Mesenchymal stem cell (in vitro differentiated cells and primary cell): ENCODE results near the gene ECD.

Source experiments
- DNase-seq: peaks from one replicate; pipeline ENCODE4 v3.0.0-alpha.2; 2013
- H2AFZ ChIP-seq: one replicate; pipeline ENCODE4 v1.6.1; 2013; ENCODE audit warnings: low read depth, mild to moderate bottlenecking, control low read depth, inconsistent platforms, low read length, moderate library complexity
- H2AK5ac ChIP-seq: 2 replicates; pipeline ENCODE4 v1.6.1; 2013; ENCODE audit warnings: low read length, moderate library complexity, mild to moderate bottlenecking, inconsistent platforms; ENCODE audit not compliant: severe bottlenecking
- H2BK120ac ChIP-seq: one replicate; pipeline ENCODE4 v1.6.1; 2013; ENCODE audit warnings: low read depth, mild to moderate bottlenecking, inconsistent platforms, low read length, moderate library complexity
- H2BK12ac ChIP-seq, 2 experiments: one replicate each; pipeline ENCODE4 v1.6.1; 2013; ENCODE audit warnings: inconsistent platforms in 2 of 2, low read length in 2 of 2, mild to moderate bottlenecking in 2 of 2, moderate library complexity in 2 of 2, control low read depth in 1 of 2
- H2BK15ac ChIP-seq: one replicate; pipeline ENCODE4 v1.6.1; 2013; ENCODE audit warnings: mild to moderate bottlenecking, low read depth, inconsistent platforms; ENCODE audit not compliant: poor library complexity, severe bottlenecking
- H2BK5ac ChIP-seq: 2 replicates; pipeline ENCODE4 v1.6.1; 2013; ENCODE audit warnings: low read depth, mild to moderate bottlenecking, low read length, control low read depth, inconsistent platforms; ENCODE audit not compliant: poor library complexity, severe bottlenecking
- H3K14ac ChIP-seq, 2 experiments: one replicate each; pipeline ENCODE4 v1.6.1; 2013; ENCODE audit warnings: inconsistent platforms in 2 of 2, low read length in 2 of 2, control low read depth in 1 of 2, mild to moderate bottlenecking in 1 of 2, moderate library complexity in 1 of 2
- H3K18ac ChIP-seq, 2 experiments: one replicate each; pipeline ENCODE4 v1.6.1; 2013; ENCODE audit warnings: inconsistent platforms in 2 of 2, low read length in 2 of 2, control low read depth in 1 of 2, low read depth in 1 of 2, mild to moderate bottlenecking in 1 of 2
- H3K23ac ChIP-seq, 2 experiments: one replicate each; pipeline ENCODE4 v1.6.1; 2013; ENCODE audit warnings: inconsistent platforms in 2 of 2, low read length in 2 of 2, mild to moderate bottlenecking in 2 of 2, moderate library complexity in 2 of 2, control low read depth in 1 of 2
- H3K27ac ChIP-seq: 2 replicates; pipeline ENCODE4 v1.5.1; 2013; ENCODE audit warnings: mild to moderate bottlenecking, moderate library complexity, low read length, control low read depth, inconsistent platforms; ENCODE audit not compliant: poor library complexity, severe bottlenecking
- H3K27me3 ChIP-seq, 2 experiments: 2 replicates each; pipeline versions ENCODE4 v1.6.1 to v1.7.0; 2013; ENCODE audit warnings: low read length in 2 of 2, mild to moderate bottlenecking in 2 of 2, moderate library complexity in 2 of 2, control low read depth in 1 of 2, inconsistent platforms in 1 of 2; ENCODE audit not compliant: control insufficient read depth in 1 of 2, insufficient read depth in 1 of 2
- H3K36me3 ChIP-seq, 2 experiments: 2 replicates each; pipeline versions ENCODE4 v1.6.1 to v1.7.0; 2013; ENCODE audit warnings: low read length in 2 of 2, control low read depth in 1 of 2, inconsistent platforms in 1 of 2, low read depth in 1 of 2, mild to moderate bottlenecking in 1 of 2; ENCODE audit not compliant: insufficient read depth in 2 of 2, control insufficient read depth in 1 of 2
- H3K4ac ChIP-seq, 2 experiments: one replicate each; pipeline ENCODE4 v1.6.1; 2013; ENCODE audit warnings: inconsistent platforms in 2 of 2, low read length in 2 of 2, mild to moderate bottlenecking in 2 of 2, moderate library complexity in 2 of 2, control low read depth in 1 of 2, low read depth in 1 of 2
- H3K4me1 ChIP-seq: 2 replicates; pipeline ENCODE4 v1.6.1; 2013; ENCODE audit warnings: low read depth, low read length, control low read depth; ENCODE audit not compliant: control insufficient read depth, insufficient read depth
- H3K4me2 ChIP-seq: 2 replicates; pipeline ENCODE4 v1.6.1; 2013; ENCODE audit warnings: low read length, mild to moderate bottlenecking, inconsistent platforms; ENCODE audit not compliant: poor library complexity, severe bottlenecking
- H3K4me3 ChIP-seq, 2 experiments: 2 replicates each; pipeline versions ENCODE4 v1.5.1 to v1.7.0; 2013; ENCODE audit warnings: low read length in 2 of 2, mild to moderate bottlenecking in 2 of 2, control low read depth in 1 of 2, low read depth in 1 of 2; ENCODE audit not compliant: insufficient read depth in 1 of 2
- H3K79me1 ChIP-seq: replicated peaks from 2 replicates; pipeline ENCODE4 v1.6.1; 2013; ENCODE audit warnings: mild to moderate bottlenecking, control low read depth, low read length, inconsistent platforms; ENCODE audit not compliant: poor library complexity, severe bottlenecking
- H3K9ac ChIP-seq: 2 replicates; pipeline ENCODE4 v1.7.0; 2013; ENCODE audit warnings: mild to moderate bottlenecking, low read length, moderate library complexity
- H3K9me3 ChIP-seq: 2 replicates; pipeline ENCODE4 v1.7.0; 2013; ENCODE audit warnings: mild to moderate bottlenecking, low read length; ENCODE audit not compliant: control insufficient read depth
- H4K8ac ChIP-seq: one replicate; pipeline ENCODE4 v1.6.1; 2013; ENCODE audit warnings: inconsistent platforms, mild to moderate bottlenecking, low read length, moderate library complexity
- H4K91ac ChIP-seq: one replicate; pipeline ENCODE4 v1.6.1; 2013; ENCODE audit warnings: mild to moderate bottlenecking, low read length, inconsistent platforms
- WGBS: methylation state at CpG from one replicate; pipeline ENCODE4 v1.1.7; 2013; ENCODE audit warnings: mixed read lengths; 5-methylcytosine and 5-hydroxymethylcytosine counted together

The ECD gene

DNA sequence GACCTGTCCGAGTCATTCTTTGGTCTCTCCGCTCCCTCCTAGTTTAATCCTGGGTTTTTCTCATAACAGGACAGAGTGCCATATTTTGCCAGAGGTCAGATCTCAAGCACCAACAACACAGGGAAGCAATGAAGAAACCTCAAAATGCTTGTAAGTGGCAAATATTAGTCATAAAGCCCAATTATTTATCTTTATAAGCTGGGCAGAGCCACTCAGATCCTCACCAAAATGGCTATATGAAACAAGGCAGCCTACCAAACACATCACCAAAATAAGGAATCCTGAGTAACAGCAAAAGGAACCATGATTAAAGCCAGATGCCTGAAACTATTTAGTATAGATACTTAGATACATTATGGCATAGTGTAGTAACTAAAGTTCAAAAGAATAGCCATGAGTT is 4.7 kb downstream of the ECD start:
- H4K91ac ChIP-seq: no peak overlapping the region
- H3K9ac ChIP-seq: peak overlapping the region; percentile 78
- no peak overlapping the region for H3K23ac ChIP-seq
- no peaks in the 10 kb centered on the region for H3K4me1 ChIP-seq
- H2BK12ac ChIP-seq: no peak overlapping the region
- H3K18ac ChIP-seq: no peak overlapping the region
- no peak overlapping the region for H2BK15ac ChIP-seq
- no peak overlapping the region for H3K4ac ChIP-seq
- H2BK5ac ChIP-seq: no peak overlapping the region
- H3K14ac ChIP-seq: no peak overlapping the region
- H4K8ac ChIP-seq: no peak overlapping the region
- H2BK120ac ChIP-seq: no peak overlapping the region
- DNase-seq: no peak
- H3K79me1 ChIP-seq: peaks cover 11% of the 10 kb centered on the region
- H2AFZ ChIP-seq: no peak overlapping the region
- H3K27me3 ChIP-seq: no peaks in the 10 kb centered on the region
- peaks cover 7 to 45% of the 10 kb centered on the region in 2 experiments for H3K36me3 ChIP-seq
- no peak overlapping the region for H2AK5ac ChIP-seq
- H3K4me2 ChIP-seq: no peak overlapping the region
- H3K27ac ChIP-seq: no peak overlapping the region
- 100% methylated on average over 2 of the region's 2 CpGs for WGBS
- peaks cover 8% of the 10 kb centered on the region for H3K9me3 ChIP-seq
- H3K4me3 ChIP-seq: peak overlapping the region in 1 of 2 experiments; percentile 25

DNA sequence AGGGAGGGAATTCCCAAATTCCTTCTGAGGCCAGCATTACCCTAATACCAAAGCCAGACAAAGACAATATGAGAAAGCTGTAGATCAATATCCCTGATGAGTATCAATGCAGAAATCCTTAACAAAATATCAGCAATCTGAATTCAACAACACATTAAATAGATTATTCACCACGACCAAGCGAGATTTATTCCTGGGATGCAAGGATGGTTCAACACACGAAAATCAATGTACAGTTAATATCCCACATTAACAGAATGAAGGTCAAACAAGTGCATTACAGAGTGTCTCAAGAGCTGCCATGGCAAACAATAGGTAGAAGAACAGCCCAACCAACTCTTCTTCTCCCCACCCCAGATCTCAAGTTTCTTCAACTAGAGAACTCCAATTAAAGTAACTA is 6.1 kb downstream of the ECD start:
- H3K4me1 ChIP-seq: no peaks in the 10 kb centered on the region
- peaks cover 8% of the 10 kb centered on the region for H3K9me3 ChIP-seq
- no peak for DNase-seq
- no peak overlapping the region for H2AK5ac ChIP-seq
- H3K27me3 ChIP-seq: no peaks in the 10 kb centered on the region
- H2BK12ac ChIP-seq: no peak overlapping the region
- peaks cover 13% of the 10 kb centered on the region for H3K79me1 ChIP-seq
- peak overlapping the region; percentile 78 for H3K9ac ChIP-seq
- H3K4me3 ChIP-seq: no peak overlapping the region
- H3K4ac ChIP-seq: no peak overlapping the region
- H3K27ac ChIP-seq: no peak overlapping the region
- H3K36me3 ChIP-seq: peaks cover 10 to 55% of the 10 kb centered on the region in 2 experiments
- H2BK120ac ChIP-seq: no peak overlapping the region
- WGBS: 97% methylated on average over 3 of the region's 3 CpGs
- H4K8ac ChIP-seq: no peak overlapping the region
- no peak overlapping the region for H3K4me2 ChIP-seq
- H3K18ac ChIP-seq: no peak overlapping the region
- no peak overlapping the region for H3K14ac ChIP-seq
- H2BK15ac ChIP-seq: no peak overlapping the region
- no peak overlapping the region for H3K23ac ChIP-seq
- no peak overlapping the region for H4K91ac ChIP-seq
- no peak overlapping the region for H2AFZ ChIP-seq
- H2BK5ac ChIP-seq: no peak overlapping the region

DNA sequence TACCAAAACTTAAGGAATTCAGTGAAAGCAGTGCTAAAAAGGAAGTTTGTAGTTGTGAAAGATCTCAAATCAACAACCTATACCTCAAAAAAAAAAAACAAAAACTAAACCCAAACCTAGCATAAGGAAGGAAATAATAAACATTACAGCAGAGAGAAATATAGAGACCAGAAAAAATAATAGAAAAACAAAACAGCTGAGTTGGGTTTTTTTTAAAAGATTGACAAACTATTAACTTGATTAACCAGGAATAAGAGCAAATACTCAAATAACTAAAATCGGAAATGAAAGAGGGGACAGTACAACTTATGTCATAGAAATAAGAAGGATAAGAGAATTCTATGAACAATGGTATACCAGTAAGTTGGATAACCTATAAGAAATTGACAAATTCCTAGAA is 6.7 kb downstream of the ECD start:
- Histone ChIP-seq H3K14ac (no peak overlapping the region), H3K36me3 (peaks cover 10 to 61% of the 10 kb centered on the region in 2 experiments), H3K9ac (peak overlapping the region; percentile 2), H2BK5ac (no peak overlapping the region), H3K4me2 (no peak overlapping the region), H2AFZ (no peak overlapping the region), H4K91ac (no peak overlapping the region), H3K9me3 (peaks cover 8% of the 10 kb centered on the region), H2AK5ac (no peak overlapping the region), H3K4me1 (no peaks in the 10 kb centered on the region), H4K8ac (no peak overlapping the region), H3K79me1 (peaks cover 16% of the 10 kb centered on the region), H3K18ac (no peak overlapping the region), H3K4me3 (no peak overlapping the region), H3K27me3 (no peaks in the 10 kb centered on the region), H2BK120ac (no peak overlapping the region), H2BK15ac (no peak overlapping the region), H3K23ac (no peak overlapping the region), H3K27ac (no peak overlapping the region), H2BK12ac (no peak overlapping the region), H3K4ac (no peak overlapping the region)
- whole genome bisulfite sequencing: no CpG with 5 or more reads among the region's 1 CpG
- DNase-seq: no peak

DNA sequence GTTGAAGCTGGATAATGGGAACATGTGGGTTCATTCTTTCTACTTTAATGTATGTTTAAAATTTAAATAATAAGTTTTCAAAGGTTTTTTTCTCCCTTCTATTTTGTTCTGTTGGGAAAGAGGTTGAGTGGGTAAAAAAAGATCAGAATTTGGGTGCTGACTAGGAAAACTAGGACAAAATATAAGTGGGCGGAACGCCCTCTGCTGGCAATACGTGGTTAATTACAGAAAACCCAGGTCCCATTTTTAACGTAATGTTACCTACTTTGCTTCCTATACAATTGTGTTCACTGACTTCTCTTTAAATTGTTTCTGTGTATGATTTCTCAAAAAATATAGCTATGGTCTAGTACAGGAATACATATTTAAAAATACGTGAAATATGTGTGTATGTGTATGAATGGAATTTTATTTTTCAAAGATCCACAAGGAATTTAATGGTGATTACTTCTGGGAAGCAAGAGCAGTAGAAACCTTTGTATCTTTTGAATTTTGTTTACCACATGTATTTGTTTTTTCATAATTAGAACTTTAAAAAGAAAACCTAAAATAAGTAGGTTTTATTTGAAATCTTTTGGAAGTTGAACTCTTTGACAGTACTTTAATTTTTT is 8.7 kb downstream of the ECD start:
- peaks cover 17% of the 10 kb centered on the region for H3K79me1 ChIP-seq
- H3K27me3 ChIP-seq: no peaks in the 10 kb centered on the region
- H4K8ac ChIP-seq: no peak overlapping the region
- H2AFZ ChIP-seq: no peak overlapping the region
- no peak overlapping the region for H2BK120ac ChIP-seq
- no peak overlapping the region for H3K14ac ChIP-seq
- no peak overlapping the region for H3K18ac ChIP-seq
- H3K4me1 ChIP-seq: no peaks in the 10 kb centered on the region
- peaks cover 17 to 69% of the 10 kb centered on the region in 2 experiments for H3K36me3 ChIP-seq
- H3K9ac ChIP-seq: peak overlapping the region; percentile 67
- H2AK5ac ChIP-seq: no peak overlapping the region
- WGBS: 0% methylated on average over 1 of the region's 5 CpGs
- no peak overlapping the region for H3K4me3 ChIP-seq
- no peak overlapping the region for H4K91ac ChIP-seq
- no peak overlapping the region for H2BK12ac ChIP-seq
- no peak overlapping the region for H3K27ac ChIP-seq
- H3K23ac ChIP-seq: no peak overlapping the region
- H2BK15ac ChIP-seq: no peak overlapping the region
- H2BK5ac ChIP-seq: no peak overlapping the region
- DNase-seq: peak; percentile 67
- no peak overlapping the region for H3K4me2 ChIP-seq
- H3K4ac ChIP-seq: no peak overlapping the region
- peaks cover 8% of the 10 kb centered on the region for H3K9me3 ChIP-seq
